ENCODE results near the gene IL32.

The IL32 gene

GRCh38 chr16:3047387-3047720 lies 18.1 kb upstream of the IL32 start:
- Histone ChIP-seq H3K4me2 (ENCODE audit: low read depth, low read length) (no peak overlapping the region), H3K9me3 (replicated peaks; ENCODE audit: insufficient read depth, low read length) (no peaks in the 10 kb centered on the region), H3K79me2 (ENCODE audit: low read length) (no peaks in the 10 kb centered on the region), H3K27ac (ENCODE audit: low read length) (no peak overlapping the region), H3K4me3 (ENCODE audit: low read length) (no peak overlapping the region), H3K9ac (ENCODE audit: low read length) (no peak overlapping the region), H2AFZ (ENCODE audit: low read length) (no peak overlapping the region), H3K27me3 (replicated peaks; ENCODE audit: insufficient read depth, low read length) (peaks cover 92% of the 10 kb centered on the region), H3F3A (ENCODE audit: insufficient read depth, low read length) (no peaks in the 10 kb centered on the region), H3K4me1 (ENCODE audit: low read length) (0 out of 2 replicates have a peak, but pooled peaks cover 5% of the 10 kb centered on the region), H3K36me3 (replicated peaks; ENCODE audit: insufficient read depth, low read length) (no peaks in the 10 kb centered on the region), H3K9me2 (replicated peaks; ENCODE audit: insufficient read depth, low read length) (no peaks in the 10 kb centered on the region), H4K20me1 (ENCODE audit: insufficient read depth, low read length) (no peaks in the 10 kb centered on the region)
- no peak for DNase-seq
- no peak for TF ChIP-seq EZH2phosphoT487 (IDR thresholded peaks at IDR 0.05; ENCODE audit: low read length)
- no peak for TF ChIP-seq CTCF (IDR thresholded peaks at IDR 0.05; ENCODE audit: low read length)
- TF ChIP-seq EZH2 (optimal IDR thresholded peaks at IDR 0.05; ENCODE audit: low read depth, low read length), result no peak

- Histone ChIP-seq H3K9me3 (replicated peaks; ENCODE audit: insufficient read depth, low read length) (no peaks in the 10 kb centered on the region), H3K9me2 (replicated peaks; ENCODE audit: insufficient read depth, low read length) (no peaks in the 10 kb centered on the region), H2AFZ (ENCODE audit: low read length) (no peak overlapping the region), H3K36me3 (replicated peaks; ENCODE audit: insufficient read depth, low read length) (no peaks in the 10 kb centered on the region), H4K20me1 (ENCODE audit: insufficient read depth, low read length) (no peaks in the 10 kb centered on the region), H3K4me3 (ENCODE audit: low read length) (no peak overlapping the region), H3K4me2 (ENCODE audit: low read depth, low read length) (no peak overlapping the region), H3K9ac (ENCODE audit: low read length) (no peak overlapping the region), H3F3A (ENCODE audit: insufficient read depth, low read length) (no peaks in the 10 kb centered on the region), H3K79me2 (ENCODE audit: low read length) (no peaks in the 10 kb centered on the region), H3K4me1 (ENCODE audit: low read length) (0 out of 2 replicates have a peak, but pooled peaks cover 5% of the 10 kb centered on the region), H3K27me3 (replicated peaks; ENCODE audit: insufficient read depth, low read length) (peaks cover 72% of the 10 kb centered on the region), H3K27ac (ENCODE audit: low read length) (no peak overlapping the region)
- TF ChIP-seq CTCF (IDR thresholded peaks at IDR 0.05; ENCODE audit: low read length) (no peak), EZH2phosphoT487 (IDR thresholded peaks at IDR 0.05; ENCODE audit: low read length) (no peak), EZH2 (optimal IDR thresholded peaks at IDR 0.05; ENCODE audit: low read depth, low read length) (no peak)
- no peak for DNase-seq
Observed at GRCh38 chr16:3049921-3050481, 15.4 kb upstream of the IL32 start.

GRCh38 chr16:3050487-3050886 lies 15.0 kb upstream of the IL32 start:
- Histone ChIP-seq H3K27ac (ENCODE audit: low read length) (no peak overlapping the region), H3K9ac (ENCODE audit: low read length) (no peak overlapping the region), H3K36me3 (replicated peaks; ENCODE audit: insufficient read depth, low read length) (no peaks in the 10 kb centered on the region), H3K4me3 (ENCODE audit: low read length) (no peak overlapping the region), H3F3A (ENCODE audit: insufficient read depth, low read length) (no peaks in the 10 kb centered on the region), H3K4me1 (ENCODE audit: low read length) (0 out of 2 replicates have a peak, but pooled peaks cover 5% of the 10 kb centered on the region), H3K79me2 (ENCODE audit: low read length) (no peaks in the 10 kb centered on the region), H4K20me1 (ENCODE audit: insufficient read depth, low read length) (no peaks in the 10 kb centered on the region), H3K27me3 (replicated peaks; ENCODE audit: insufficient read depth, low read length) (peaks cover 72% of the 10 kb centered on the region), H2AFZ (ENCODE audit: low read length) (no peak overlapping the region), H3K9me2 (replicated peaks; ENCODE audit: insufficient read depth, low read length) (no peaks in the 10 kb centered on the region), H3K4me2 (ENCODE audit: low read depth, low read length) (no peak overlapping the region), H3K9me3 (replicated peaks; ENCODE audit: insufficient read depth, low read length) (no peaks in the 10 kb centered on the region)
- DNase-seq, result no peak
- TF ChIP-seq EZH2 (optimal IDR thresholded peaks at IDR 0.05; ENCODE audit: low read depth, low read length), result no peak
- TF ChIP-seq CTCF (IDR thresholded peaks at IDR 0.05; ENCODE audit: low read length), result no peak
- no peak for TF ChIP-seq EZH2phosphoT487 (IDR thresholded peaks at IDR 0.05; ENCODE audit: low read length)
